Stomach smooth muscle (tissue), 2 donors: ENCODE measurements around the gene CUTC.
"Not testable (repeated sequence)": the region's sequence is repeated elsewhere in the genome, so short reads cannot be mapped to it uniquely, and the experiment has no call there.

Experiments
- H3K27ac ChIP-seq: one replicate; pipeline ENCODE4 v1.7.0; 2013; ENCODE audit warnings: mild to moderate bottlenecking, low read length, inconsistent platforms
- H3K27me3 ChIP-seq, 2 donors: one replicate each; pipeline ENCODE4 v1.7.0; 2013; ENCODE audit warnings: low read length in 2 of 2; ENCODE audit not compliant: insufficient read depth in 2 of 2, control insufficient read depth in 1 of 2
- H3K36me3 ChIP-seq, 2 donors: one replicate each; pipeline ENCODE4 v1.7.0; 2013; ENCODE audit warnings: low read length in 2 of 2; ENCODE audit not compliant: control insufficient read depth in 2 of 2, insufficient read depth in 2 of 2
- H3K4me1 ChIP-seq: one replicate; pipeline ENCODE4 v1.7.0; 2013; ENCODE audit warnings: low read length; ENCODE audit not compliant: control insufficient read depth, insufficient read depth
- H3K4me3 ChIP-seq, 2 donors: one replicate each; pipeline ENCODE4 v1.7.0; 2013; ENCODE audit warnings: low read length in 2 of 2
- H3K9ac ChIP-seq, 2 donors: one replicate each; pipeline ENCODE4 v1.7.0; 2013; ENCODE audit warnings: low read length in 2 of 2, mild to moderate bottlenecking in 1 of 2
- H3K9me3 ChIP-seq, 2 donors: one replicate each; pipeline ENCODE4 v1.7.0; 2013; ENCODE audit warnings: low read length in 2 of 2; ENCODE audit not compliant: control insufficient read depth in 2 of 2
- donor health status: healthy.
- donor health status: Pancreatic carcinoma.

Gene CUTC

DNA sequence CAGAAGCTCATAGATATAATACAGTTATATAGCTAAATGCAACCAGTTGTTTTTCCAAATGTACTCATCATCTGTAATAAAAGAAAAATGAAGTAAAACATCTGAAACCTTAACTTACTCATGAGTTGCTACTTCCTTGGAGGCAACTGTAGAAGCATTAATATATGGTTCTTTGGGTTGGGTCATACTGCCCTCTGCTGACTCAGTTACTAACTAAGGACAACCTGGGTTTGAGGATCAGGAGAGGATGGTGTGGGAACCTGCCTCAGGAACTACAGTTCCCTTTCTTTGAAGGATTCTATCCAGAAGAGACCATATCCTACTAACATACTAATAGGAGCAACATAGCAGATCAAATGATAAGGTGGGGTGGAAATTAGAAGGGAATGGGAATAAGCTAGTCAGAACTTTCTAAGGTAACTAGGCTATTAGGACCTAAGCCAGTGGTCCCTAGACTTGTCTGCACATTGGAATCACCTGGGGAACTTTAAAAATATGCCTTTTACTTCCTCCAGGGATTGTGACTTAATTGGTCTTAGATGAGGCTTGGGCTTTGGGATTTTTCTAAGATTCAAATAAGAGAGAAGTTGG, 20.8 kb upstream of the CUTC start:
- Histone ChIP-seq H3K36me3 (peaks cover 10 to 13% of the 10 kb centered on the region in 2 donors), H3K9ac (no peak overlapping the region), H3K4me3 (no peak overlapping the region), H3K4me1 (no peaks in the 10 kb centered on the region), H3K9me3 (no peaks in the 10 kb centered on the region), H3K27ac (no peak overlapping the region), H3K27me3 (no peaks in the 10 kb centered on the region)

- no peaks in the 10 kb centered on the region for H3K9me3 ChIP-seq
- peaks cover 20 to 31% of the 10 kb centered on the region in 2 donors for H3K36me3 ChIP-seq
- H3K27me3 ChIP-seq, result no peaks in the 10 kb centered on the region
- H3K9ac ChIP-seq, result no peak overlapping the region
- no peaks in the 10 kb centered on the region for H3K4me1 ChIP-seq
- H3K4me3 ChIP-seq, result no peak overlapping the region
- H3K27ac ChIP-seq, result no peak overlapping the region
Observed at GRCh38 chr10:99714446-99714845, 17.6 kb upstream of the CUTC start.

- H3K4me3 ChIP-seq, result no peak overlapping the region
- H3K27me3 ChIP-seq, result no peaks in the 10 kb centered on the region
Observed at GRCh38 chr10:99720387-99720786, 11.6 kb upstream of the CUTC start.

DNA sequence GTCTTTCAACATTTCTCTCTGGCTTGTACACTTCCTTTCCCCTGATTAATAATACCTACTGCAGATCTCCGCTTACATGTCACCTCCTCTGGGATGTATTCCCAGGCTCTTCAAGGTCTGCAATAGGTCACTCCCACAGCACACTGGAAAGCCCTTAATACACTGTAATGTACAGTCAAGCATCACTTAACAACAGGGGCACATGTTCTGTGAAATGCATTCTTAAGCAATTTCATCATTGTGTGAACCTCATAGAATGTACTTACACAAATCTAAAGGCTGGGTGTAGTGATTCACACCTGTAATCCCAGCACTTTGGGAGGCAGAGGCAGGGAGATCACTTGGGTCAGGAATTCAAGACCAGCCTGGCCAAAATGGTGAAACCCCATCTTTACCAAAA, 2.0 kb upstream of the CUTC start:
- Histone ChIP-seq H3K9me3 (no peaks in the 10 kb centered on the region), H3K4me1 (peaks cover 7% of the 10 kb centered on the region), H3K27ac (no peak overlapping the region), H3K27me3 (no peaks in the 10 kb centered on the region), H3K9ac (no peak overlapping the region), H3K36me3 (peaks cover 8 to 16% of the 10 kb centered on the region in 2 donors), H3K4me3 (no peak overlapping the region)

More at GRCh38 chr10:99720387-99720786, 11.6 kb upstream of the CUTC start:
- Histone ChIP-seq H3K36me3 (peaks cover 28 to 38% of the 10 kb centered on the region in 2 donors), H3K27ac (no peak overlapping the region), H3K9ac (no peak overlapping the region), H3K4me1 (no peaks in the 10 kb centered on the region), H3K9me3 (no peaks in the 10 kb centered on the region)

DNA sequence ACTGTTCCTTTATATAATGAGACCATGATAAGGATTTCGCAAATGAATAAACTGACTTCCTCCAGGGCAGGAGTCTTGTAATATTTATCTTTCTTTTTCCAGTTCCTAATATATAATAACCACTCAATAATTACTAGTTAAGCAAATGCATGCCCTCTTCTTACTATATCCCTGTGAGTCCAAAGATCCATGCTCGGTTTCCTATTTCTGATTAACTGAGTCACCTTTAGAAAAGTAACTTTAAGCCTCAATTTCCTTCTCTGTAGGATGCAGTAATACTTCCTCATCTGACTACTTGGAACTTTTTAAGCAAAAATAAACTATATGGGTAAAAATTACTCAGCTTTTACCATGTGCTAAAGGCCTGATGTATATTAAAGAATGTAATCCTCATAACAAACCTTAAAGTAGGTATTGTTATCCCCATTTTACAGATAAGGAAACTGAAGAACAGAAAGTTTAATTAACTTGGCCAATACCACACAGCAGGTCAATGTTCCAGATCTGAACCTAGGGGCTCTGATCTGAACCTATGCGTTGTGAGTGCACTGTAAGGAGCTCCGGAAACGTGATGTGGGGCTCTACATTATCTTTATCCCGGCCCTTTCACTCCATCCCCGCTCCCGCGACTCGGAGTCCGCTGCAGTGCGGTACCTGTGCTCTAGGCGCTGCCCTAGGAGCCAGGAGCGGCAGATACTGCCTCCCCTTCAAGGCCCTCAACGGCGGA, 565 bp upstream of the CUTC start:
- peak overlapping the region; percentile 86 for H3K27ac ChIP-seq
- H3K9ac ChIP-seq, result peak overlapping the region; percentile 91 to 97
- H3K4me3 ChIP-seq, result peak overlapping the region; percentile 85 to 100
- H3K9me3 ChIP-seq, result no peaks in the 10 kb centered on the region
- H3K36me3 ChIP-seq, result peaks cover 4% of the 10 kb centered on the region in 2 donors
- peaks cover 7% of the 10 kb centered on the region for H3K4me1 ChIP-seq
- no peaks in the 10 kb centered on the region for H3K27me3 ChIP-seq

DNA sequence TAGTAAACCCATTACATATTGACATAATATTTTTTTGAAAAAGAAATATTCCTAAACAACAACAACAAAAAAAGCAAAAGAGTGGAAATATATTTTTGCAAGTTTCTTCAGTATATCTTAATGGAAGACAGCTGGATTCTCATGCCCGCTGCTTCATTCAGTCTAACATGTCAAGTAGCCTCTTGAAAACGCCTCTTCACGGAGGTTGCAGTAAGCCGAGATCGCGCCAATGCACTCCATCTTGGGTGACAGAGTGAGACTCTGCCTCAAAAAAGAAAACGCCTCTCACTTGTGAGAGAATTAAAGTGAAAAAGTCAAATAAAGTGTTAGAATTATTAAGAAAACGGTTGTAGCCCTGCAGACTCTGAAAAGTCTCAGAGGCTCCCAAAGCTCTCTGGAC, 1.3 kb downstream of the CUTC start:
- Histone ChIP-seq H3K4me3 (peak overlapping the region in 1 of 2 donors; percentile 100), H3K27ac (no peak overlapping the region), H3K36me3 (peaks cover 0 to 6% of the 10 kb centered on the region in 2 donors), H3K9me3 (no peaks in the 10 kb centered on the region), H3K27me3 (no peaks in the 10 kb centered on the region), H3K4me1 (peaks cover 7% of the 10 kb centered on the region), H3K9ac (no peak overlapping the region)

DNA sequence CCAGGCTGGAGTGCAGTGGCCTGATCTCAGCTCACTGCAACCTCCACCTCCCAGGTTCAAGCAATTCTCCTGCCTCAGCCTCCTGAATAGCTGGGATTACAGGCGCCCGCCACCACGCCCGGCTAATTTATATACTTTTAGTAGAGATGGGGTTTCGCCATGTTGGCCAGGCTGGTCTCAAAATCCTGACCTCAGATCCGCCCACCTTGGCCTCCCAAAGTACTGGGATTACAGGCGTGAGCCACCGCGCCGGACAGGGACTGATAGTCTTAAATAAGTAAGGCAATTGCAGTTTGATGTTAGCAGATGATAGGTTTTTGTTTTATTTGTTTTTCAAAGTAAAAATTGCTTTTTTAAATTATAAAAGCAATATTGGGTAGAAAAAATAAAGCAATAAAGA, 2.1 kb downstream of the CUTC start:
- H3K27me3 ChIP-seq, H3K27ac ChIP-seq, H3K4me1 ChIP-seq, H3K36me3 ChIP-seq, H3K4me3 ChIP-seq, H3K9me3 ChIP-seq, H3K9ac ChIP-seq: not testable (repeated sequence)

DNA sequence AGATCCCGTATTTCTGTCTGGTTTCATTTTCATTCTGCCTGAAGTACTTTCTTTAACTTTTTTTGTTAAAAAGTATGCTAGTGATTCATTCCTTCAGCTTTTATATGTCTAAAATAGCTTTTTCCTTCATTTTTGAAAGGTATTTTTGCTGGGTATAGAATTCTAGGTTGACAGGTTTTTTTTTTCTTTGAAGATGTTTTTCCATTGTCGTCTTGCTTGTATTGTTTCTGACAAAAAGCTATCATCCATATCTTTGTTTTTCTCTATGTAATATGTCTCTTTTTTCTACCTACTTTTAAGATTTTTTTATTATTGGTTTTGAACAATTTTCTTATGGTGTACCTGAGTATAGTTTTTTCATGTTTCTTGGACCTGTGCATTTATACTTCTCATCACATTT, 8.2 kb downstream of the CUTC start:
- no peaks in the 10 kb centered on the region for H3K9me3 ChIP-seq
- H3K4me3 ChIP-seq, result no peak overlapping the region
- no peak overlapping the region for H3K9ac ChIP-seq
- no peaks in the 10 kb centered on the region for H3K27me3 ChIP-seq
- H3K36me3 ChIP-seq, result peaks cover 24 to 42% of the 10 kb centered on the region in 2 donors
- H3K4me1 ChIP-seq, result no peaks in the 10 kb centered on the region
- no peak overlapping the region for H3K27ac ChIP-seq

- Histone ChIP-seq H3K9me3 (no peaks in the 10 kb centered on the region), H3K4me3 (no peak overlapping the region), H3K27ac (no peak overlapping the region), H3K4me1 (no peaks in the 10 kb centered on the region), H3K36me3 (peaks cover 25 to 49% of the 10 kb centered on the region in 2 donors), H3K27me3 (no peaks in the 10 kb centered on the region), H3K9ac (no peak overlapping the region)
Observed at GRCh38 chr10:99740933-99741559, 9.0 kb downstream of the CUTC start.

DNA sequence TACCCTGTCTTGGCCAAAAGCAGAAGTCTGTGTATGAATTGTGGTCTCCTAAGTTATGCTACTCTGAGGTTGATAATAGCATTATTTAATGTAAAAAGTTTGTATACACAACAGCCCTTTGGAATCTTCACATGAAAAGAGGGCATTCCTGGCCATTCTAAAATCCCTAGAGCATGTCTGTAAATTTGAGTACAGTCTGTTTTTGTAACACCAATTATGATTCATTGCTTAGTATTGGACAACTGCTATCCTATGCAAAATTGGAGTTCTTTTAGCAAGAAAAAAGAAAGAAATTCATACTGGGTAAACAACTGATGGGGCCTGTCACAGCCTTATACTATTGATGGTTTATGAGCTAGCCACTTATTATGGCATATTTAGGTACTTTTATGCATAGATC, 10.2 kb downstream of the CUTC start:
- no peaks in the 10 kb centered on the region for H3K4me1 ChIP-seq
- no peak overlapping the region for H3K9ac ChIP-seq
- no peak overlapping the region for H3K4me3 ChIP-seq
- H3K9me3 ChIP-seq, result no peaks in the 10 kb centered on the region
- no peaks in the 10 kb centered on the region for H3K27me3 ChIP-seq
- no peak overlapping the region for H3K27ac ChIP-seq
- peaks cover 29 to 56% of the 10 kb centered on the region in 2 donors for H3K36me3 ChIP-seq

- H3K36me3 ChIP-seq, result peaks cover 28 to 58% of the 10 kb centered on the region in 2 donors
- H3K9me3 ChIP-seq, result no peaks in the 10 kb centered on the region
- H3K4me1 ChIP-seq, result no peaks in the 10 kb centered on the region
- H3K9ac ChIP-seq, result no peak overlapping the region
- no peaks in the 10 kb centered on the region for H3K27me3 ChIP-seq
- no peak overlapping the region for H3K4me3 ChIP-seq
- no peak overlapping the region for H3K27ac ChIP-seq
Observed at GRCh38 chr10:99742701-99743100, 10.7 kb downstream of the CUTC start.
